HG02840 (cell line): Measurements from ENCODE around the gene RFTN1.

Experiments
- ATAC-seq: cut with Tn5 transposase; IDR thresholded peaks from one replicate; pipeline ENCODE4 v1.9.1; 2021; ENCODE audit warnings: mild to moderate bottlenecking, moderate library complexity, moderate number of reproducible peaks; ENCODE audit not compliant: unreplicated experiment, low FRiP score

The RFTN1 gene, protein sequence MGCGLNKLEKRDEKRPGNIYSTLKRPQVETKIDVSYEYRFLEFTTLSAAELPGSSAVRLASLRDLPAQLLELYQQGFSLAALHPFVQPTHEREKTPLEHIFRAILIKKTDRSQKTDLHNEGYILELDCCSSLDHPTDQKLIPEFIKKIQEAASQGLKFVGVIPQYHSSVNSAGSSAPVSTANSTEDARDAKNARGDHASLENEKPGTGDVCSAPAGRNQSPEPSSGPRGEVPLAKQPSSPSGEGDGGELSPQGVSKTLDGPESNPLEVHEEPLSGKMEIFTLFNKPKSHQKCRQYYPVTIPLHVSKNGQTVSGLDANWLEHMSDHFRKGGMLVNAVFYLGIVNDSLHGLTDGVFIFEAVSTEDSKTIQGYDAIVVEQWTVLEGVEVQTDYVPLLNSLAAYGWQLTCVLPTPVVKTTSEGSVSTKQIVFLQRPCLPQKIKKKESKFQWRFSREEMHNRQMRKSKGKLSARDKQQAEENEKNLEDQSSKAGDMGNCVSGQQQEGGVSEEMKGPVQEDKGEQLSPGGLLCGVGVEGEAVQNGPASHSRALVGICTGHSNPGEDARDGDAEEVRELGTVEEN

DNA sequence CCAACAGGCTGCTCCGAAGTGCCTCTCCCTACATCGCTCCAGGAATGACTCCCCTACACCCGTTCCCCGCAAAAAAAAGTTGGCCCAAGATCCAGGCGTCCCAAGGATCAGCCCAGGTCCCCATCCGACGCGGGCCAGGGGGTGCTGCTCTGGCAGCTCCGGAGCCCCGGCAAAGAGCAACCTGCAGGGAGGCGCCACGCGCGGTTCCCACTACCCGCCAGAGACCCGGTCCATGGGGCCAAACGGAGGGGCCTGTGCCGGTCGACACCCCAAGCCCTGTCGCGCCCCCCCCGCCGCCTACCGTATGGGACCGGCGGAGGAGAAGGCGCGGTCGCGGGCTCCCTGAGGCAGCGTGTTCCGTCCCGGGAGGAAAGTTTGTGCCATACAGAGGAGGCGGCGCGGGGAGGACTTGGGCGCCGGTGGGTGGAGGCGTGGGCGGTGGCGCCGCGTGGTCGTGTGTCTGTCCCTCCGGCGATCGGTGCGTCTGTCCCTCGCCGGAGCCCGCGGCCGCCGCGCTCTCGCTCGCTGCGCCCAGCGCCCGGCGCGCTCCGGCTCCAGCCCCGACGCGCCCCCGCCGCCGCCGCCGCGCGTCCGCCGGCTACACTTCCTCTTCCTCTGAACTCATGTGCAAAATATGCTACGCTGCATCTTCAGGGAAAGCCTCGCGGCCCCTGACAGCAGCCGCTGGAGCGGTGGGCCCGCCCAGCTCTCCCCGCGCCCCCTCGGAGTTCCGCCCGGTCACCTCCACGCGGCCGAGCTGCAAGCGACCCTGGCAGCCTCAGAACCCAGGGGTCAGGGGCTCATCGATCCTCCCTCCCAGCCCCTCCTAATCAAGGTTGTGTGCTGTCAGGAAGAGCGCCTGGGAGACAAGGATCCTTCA is at the start of gene RFTN1:
RFTN1 (minus strand) TSS at position 559 of the 880 bp plus-strand sequence. CDS start 19,830 bp downstream, outside the sequence.
- no peak for ATAC-seq

DNA sequence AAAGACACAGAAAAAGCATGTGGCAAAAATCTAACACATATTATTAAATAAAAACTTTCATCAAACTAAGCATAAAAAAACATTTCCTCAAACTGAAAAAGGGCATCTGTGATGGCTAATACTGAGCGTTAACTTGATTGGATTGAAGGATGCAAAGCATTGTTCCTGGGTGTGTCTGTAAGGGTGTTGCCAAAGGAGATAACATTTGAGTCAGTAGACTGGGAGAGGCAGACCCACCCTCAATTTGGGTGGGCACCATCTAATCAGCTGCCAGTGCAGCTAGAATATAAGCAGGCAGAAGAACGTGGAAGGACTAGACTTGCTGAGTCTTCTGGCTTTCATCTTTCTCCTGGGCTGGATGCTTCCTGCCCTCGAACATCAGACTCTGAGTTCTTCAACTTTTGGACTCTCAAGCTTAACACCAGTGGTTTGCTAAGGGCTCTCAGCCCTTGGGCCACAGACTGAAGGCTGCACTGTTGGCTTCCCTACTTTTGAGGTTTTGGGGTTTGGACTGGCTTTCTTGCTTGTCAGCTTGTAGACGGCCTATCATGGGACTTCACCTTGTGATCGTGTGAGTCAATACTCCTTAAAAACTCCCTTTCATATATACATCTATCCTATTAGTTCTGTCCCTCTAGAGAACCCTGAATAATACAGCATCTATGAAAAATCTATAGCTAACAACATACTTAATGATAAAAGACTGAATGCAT is 46.3 kb upstream of the RFTN1 start:
- no peak for ATAC-seq

DNA sequence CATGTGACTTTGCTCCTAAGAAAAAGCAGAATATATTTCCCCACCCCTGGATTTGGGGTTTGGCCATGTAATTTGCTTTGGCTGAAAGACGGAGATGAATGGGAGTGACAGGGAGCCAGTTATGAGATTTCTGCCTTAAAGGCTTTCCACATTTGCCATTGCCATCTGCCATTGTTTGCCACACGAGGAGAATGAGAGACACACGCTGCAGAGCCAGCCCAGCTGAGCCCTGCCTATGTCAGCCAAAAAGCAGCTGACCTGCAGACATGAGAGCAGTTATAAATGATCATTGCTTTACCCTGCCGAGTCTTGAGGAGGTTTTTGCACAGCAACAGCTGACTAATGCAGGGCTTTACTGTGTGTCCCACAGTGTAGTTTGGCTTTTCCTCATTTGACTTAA is 40.6 kb upstream of the RFTN1 start:
- ATAC-seq = no peak

DNA sequence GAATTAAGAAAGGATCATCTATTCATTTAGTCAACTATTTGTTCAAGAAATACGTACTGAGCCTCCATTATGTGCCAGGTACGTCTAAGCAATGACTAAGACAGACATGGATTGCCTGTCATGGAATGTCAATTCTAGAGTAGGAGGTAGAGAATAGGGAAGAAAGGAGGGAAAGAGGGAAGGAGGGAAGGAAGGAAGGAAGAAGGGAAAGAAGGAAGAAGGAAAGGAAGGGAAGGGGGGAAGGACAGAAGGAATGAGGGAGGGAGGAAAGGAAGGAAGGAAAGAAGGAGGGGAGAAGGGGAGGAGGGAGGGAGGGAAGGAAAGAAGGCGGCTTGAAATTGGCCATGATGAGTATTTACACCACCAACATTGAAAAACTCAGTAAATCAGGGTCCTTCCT is 39.3 kb upstream of the RFTN1 start:
- ATAC-seq = no peak

DNA sequence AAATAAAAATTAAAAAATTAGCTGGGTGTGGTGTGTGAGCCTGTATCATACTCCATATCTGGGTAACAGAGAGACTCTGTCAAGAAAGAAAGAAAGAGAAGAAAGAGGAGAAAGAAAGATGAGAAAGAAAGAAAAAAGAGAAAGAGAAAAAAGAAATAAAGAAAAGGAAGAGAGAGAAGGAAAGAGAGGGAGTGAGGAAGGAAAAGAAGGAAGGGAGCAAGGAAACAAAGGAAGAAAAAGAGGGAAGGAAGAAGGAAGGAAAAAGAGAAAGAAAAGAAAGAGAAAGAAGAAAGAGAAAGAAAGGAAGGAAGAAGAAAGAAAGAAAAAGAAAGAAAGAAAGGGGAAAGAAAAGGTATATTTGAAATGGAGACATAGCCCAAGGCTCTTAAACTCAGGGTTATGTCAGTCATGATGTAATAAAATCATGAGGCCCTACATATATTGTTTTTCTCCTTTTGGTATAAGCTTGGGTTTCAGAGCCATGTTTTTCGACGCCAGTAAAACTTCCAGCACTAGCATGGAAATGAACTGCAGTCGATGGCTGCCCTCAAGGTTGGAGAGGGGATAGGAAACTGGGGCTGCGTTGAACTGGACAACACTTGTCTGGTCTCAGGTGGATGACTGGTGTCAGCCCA is 38.0 kb upstream of the RFTN1 start:
- ATAC-seq = no peak

DNA sequence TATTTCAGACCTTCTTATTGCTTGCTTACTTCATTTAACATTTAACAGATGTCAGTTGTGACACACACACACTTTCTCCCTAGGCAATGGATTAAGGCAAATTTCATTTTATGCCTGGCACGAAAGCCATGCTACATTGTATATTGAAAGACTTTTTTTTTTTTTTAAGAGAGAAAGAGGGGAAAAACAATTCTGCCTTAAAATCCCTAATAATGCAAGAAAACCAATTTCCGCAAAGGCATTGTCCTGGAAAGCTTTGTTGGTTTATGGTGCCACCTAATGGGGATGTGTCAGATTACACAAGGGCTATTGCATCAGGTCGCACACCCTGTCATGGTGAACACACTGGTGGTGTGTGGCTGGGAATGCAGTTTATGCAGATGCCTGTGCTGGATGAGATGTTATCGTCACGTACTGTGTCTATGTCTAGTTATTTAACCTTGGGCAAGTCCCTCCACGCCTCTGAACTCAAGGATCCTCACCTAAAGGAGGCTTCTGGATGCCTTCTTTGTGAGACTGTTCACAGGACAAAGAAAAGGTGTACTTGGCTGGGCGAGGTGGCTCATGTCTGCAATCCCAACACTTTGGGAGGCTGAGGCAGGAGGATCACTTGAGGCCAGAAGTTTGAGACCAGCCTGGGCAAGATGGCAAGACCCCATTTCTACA is 37.3 kb upstream of the RFTN1 start:
- ATAC-seq = no peak

DNA sequence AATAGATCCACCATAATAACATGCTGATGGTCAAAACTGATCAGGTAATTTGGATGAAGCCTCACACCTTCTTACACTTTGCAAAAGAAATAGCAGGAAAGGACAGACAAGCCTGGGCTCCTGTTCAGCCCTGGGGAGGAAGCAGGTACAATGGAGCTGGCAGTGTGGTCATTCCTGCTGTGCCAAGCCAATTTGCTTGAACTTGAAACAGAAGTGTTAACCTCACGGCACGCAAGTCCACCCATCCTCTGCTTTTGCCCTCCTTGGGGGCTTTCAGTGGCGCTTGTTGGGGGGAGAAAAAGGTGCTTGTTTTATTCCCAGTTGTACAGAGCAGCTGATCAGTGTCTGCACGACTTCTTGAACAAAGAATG is 36.8 kb upstream of the RFTN1 start:
- ATAC-seq = no peak

DNA sequence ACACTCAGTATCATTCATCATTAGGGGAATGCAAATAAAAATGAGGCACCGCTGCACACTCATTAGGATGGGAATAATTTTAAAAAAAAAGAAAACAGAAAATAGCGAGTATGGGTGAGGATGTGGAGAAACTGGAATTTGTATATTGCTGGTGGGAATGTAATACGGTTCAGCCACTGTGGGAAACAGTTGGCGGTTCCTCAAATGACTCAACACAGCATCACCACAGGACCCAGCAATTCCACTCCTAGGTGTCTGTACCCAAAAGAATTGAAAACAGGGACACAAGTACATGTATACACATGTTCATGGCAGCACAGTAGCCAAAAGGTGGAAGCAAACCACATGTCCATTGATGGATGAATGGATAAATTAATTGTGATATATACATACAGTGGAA is 35.2 kb upstream of the RFTN1 start:
- ATAC-seq = no peak

DNA sequence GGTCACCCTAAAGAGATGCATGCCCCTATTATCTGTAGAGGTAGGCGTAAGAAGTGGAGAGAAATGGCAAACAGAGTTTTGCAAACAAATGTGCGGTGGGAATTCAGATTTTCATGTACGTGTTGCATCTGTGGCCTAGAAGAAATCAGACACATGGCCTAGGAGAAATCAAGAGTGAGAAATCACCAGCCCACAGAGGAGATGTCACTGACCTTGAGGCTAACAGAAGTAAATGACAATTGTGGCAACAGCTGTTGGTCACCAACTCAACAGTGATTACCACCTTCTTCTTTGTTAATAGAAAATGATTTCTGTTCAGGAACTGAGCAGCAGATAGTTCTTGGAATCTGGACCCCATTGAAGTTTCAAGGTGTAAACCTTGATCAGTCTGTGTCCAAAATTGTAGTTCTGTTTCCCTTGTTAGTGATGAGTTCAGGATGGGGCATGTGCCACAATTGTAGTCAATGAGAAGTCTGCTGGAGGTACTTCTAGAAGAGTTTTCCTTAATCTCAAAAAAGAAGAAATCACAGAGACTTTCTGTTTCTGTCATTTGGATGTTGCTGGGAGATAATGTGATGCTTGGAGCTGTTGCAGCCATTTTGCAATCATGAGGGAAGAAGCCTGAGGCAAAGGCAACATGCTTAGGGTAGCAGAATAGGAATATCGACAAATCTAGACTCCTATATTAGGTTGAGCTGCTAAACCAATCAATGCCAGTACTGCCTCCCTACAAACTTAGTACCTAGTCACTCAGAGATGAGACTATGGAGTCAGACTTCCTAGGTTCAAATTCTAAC is 34.3 kb upstream of the RFTN1 start:
- no peak for ATAC-seq

DNA sequence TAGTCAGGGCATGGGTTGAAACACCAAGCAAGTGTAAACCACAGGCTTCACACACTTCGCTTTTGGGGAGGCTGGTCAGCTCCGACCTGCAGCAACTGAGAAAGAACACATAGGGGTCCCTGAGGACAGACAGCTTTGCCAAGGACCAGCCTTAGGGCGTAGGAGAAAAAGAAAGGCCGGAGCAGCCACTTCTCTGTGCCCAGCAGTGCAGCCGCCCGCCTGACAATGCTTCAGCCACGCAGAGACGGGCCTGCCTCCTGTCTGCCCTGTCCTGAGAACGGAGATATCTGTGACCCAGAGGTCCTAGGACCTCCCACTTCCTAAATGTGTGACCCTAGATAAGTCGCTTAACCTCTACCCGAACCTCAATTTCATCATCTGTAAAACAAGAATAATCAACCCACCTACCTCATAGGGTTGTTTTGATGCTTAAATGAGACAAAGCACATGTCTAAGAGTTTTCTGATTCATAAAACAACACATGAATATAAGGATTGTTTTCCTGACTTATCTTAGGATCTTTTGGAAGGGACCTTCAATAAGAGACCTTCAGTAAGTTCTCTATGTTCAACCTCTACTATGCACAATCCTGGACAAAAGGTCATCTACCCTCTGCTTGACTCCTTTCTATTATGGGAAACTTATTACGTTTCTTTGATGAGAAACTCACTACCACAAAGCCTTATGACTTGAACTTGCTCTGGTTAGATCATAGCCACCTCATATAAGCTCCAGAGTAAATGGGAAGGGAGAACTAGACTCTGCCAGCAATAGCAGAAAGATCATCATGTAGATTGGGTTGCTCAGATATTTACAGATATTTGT is 32.9 kb upstream of the RFTN1 start:
- ATAC-seq = no peak

DNA sequence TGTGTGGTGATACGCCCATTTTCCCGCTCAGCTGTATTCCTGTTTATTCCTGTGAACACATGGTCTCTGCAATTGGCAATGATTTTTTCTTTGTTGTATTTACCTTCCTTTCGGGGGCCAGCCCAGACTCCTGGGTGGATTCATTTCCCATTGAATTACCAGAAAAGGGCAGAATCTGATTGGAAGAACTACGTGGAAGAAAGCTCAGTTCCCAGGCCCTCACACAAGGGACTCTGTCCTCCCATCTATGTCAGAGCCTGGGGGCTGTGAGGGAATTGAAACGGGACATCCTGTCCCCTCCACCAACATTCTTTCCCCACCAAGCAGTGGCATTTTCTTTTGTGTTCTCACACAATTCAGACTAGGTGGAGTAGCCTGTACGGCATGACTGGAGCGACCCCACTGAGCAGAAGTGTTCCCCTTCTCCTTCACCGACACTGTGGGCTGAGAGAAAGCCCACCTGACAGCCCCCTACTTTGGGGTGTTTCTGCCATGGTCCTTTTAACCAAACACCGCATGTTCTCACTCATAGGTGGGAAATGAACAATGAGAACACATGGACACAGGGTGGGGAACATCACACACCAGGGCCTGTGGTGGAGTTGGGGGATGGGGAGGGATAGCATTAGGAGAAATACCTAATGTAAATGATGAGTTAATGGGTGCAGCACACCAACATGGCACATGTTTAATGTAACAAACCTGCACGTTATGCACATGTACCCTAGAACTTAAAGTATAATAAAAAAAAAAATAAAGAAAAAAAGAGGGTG is 32.1 kb upstream of the RFTN1 start:
- no peak for ATAC-seq

DNA sequence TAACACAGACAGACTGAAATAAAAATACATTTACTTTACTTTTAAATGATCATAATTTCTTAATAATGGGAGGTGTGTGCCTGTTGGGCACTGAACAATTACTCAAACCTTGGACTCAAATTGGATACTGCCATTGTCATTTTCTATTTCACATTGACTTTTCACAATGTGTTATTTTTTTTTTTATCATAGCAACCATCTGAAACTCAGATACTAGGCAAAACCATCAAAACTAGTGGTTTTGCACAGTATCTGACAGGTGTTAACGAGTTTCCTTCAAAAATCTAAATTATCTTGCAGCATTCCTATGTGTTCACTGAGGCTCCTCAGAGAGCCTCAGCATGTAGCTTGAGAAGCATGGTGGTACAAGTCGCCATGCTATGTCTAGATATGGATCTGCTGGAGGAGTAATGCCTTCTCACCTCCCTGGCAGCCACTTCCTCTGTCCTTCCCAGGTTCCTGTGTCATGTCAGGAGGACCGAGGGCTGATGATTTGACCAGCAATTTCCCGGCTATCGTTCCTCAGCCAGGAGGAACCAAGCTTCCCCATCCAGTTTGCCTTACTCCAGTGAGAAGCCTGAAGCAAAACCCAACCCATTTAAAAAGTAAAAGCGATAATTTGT is 29.9 kb upstream of the RFTN1 start:
- ATAC-seq = no peak

DNA sequence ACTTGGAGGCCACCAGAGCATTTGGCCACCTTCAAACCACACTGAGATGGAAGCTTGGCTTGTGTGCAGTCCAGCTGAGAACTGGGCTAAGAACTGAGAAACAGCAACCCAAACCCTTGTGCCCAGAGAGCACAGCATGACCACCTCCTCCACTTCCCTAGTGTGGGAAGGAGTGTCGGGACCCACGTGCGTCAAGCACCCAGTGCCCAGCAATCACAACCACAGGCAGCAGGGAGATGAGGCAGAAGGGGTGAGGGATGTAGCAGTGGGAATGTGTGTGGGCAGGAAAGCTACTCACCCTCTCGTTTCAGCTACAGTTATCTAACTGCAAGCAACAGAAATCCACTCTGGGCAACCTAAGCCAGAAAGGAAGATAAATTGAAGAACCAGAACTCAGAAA is 25.0 kb upstream of the RFTN1 start:
- no peak for ATAC-seq

DNA sequence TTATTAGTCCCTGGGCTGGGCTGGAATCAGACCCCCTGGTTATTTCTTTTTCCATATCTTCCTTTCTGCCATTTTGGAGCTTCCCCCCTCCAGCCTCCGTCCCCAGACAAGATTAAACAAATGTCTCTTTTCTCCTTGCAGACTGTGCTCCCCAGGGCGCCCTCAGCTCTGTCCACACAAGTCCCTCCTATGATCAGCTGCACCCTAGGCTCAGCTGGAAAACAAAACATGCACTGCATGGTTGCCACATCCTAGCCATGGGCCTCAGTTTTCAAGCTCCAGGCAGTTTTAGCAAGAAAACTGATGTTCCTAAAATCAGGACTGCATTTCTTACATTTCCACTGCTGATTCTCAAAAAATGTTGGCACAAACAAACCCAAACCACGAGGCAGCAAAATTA is 23.5 kb upstream of the RFTN1 start:
- ATAC-seq = no peak

DNA sequence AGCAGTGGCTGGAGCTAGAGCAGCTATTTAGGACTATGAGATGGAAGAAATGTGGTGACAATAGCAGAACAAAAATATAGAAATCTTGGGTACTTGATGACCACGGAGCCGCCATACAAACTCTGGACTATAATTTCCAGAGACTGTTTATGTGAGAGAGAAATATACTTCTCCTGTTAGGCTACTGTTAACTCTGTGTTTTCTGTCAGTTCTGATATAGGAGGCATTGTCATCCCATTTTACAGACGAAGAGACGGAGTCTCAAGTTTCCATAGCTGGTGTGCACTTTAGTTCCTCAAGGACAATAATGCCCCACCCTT is 22.8 kb upstream of the RFTN1 start:
- ATAC-seq = no peak

DNA sequence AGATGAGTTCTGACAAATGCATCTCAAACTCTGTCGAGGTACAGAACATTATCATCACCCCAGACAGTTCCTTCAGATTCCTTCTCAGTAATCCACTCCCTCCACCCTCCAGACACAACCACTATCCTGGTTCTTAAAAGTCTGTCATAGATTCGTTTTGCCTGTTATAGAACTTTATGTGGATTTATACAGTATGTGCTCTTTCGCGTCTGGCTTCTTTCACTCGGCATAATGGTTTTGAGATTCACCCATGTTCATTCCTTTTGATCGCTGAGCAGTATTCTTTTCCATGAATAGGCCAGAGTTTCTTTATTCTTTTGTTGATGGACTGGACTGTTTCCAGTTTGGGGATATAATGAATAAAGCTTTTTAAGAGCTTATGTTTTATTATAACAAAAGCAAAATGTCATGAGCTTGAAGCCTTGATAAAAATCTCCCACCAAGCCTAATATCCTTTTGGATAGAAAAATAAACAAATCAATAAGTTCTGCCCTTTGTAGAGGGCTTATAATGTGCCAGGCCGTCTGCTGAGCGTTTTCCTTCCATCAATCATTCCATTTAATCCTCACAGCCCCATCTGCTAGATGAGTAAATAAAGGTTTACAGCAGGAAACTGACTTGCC is 21.3 kb upstream of the RFTN1 start:
- ATAC-seq = no peak
